Stimulated activated CD4-positive, alpha-beta T cell treated with anti-CD3 and anti-CD28 coated beads, Interleukin-1b, Interleukin-23, amount 100 ng/mL, for 4 hours (primary cell): Measurements from ENCODE around the gene ANKRD11.

Source experiments
- DNase-seq, 2 donors: peaks; one replicate each; pipeline ENCODE4 v3.0.0-alpha.2; 2020; ENCODE audit warnings: low read depth in 2 of 2

The ANKRD11 gene

DNA sequence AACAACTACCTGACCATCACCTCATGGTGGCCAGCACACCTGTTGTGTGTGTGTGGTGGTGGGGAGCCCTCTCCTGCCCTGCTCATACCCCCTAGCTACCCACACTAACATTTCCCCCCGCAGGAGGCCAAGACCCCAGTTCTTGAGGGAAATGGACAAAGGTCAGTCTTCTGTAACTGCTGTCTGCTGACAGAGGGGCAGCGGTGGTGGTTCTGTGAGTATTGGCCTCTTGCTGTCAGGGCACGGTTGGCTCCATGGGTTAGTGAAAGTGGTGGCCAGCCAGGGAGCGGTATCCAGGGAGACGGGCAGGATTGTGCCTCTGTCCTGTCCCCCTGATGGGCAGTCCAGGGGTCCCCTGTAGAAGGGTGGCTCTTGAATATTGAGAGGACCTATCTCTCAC, 246.7 kb downstream of the ANKRD11 start:
- DNase-seq: no peak

DNA sequence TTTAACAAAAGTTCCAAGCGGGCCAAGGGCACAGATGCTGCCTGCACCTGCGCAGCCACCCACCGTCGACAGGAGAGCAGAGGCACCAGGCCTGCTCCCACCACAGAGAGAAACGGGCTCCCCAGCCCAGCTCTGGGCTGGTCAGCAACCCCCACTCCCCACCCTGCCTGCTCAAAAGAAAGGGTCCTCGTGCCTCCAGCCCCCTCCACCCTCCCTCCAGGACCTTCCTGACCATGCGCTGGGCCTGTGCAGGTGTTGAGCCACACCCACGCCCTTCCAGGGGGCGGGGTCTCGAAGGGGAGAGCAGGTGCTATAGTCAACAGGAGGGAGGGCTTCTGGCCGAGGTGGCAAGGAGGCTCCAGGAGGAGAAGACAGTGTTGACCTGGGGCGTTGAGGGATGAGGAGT, 247.6 kb downstream of the ANKRD11 start:
- DNase-seq: no peak

DNA sequence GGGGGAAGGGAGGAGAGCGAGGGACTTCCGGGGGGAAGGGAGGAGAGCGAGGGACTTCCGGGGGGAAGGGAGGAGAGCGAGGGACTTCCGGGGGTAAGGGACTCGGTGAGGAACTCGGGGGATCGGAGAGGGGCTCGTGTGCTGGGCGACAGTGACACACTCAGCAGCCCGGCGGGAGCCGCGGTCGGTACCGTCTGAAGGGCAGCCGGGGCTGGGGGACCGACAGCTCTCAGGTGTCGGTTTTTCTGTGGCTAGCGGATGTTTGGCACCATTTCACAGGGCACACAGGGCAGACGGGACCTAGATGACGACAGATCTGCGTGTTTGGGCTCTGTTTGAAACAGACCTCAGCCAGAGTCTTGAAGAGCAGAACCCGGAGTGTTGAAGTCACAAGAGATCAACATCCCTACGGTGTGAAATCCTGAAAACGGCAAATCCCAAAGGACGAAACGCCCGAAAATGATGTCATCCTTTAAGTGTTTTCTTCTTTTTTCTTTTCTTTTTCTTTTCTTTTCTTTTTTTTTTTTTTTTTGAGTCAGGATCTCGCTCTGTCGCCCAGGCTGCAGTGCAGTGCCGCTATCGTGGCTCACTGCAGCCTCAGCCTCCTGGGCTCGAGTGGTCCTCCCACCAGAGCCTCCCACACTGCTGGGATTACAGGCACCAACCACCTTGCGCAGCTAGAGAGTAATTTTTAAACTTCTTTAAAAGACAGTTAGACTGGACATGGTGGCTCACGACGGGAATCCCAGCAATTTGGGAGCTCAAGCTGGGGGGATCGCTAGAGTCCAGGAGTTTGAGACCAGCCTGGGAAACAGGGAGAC, 249.0 kb downstream of the ANKRD11 start:
- DNase-seq: peak; percentile 52 to 55

DNA sequence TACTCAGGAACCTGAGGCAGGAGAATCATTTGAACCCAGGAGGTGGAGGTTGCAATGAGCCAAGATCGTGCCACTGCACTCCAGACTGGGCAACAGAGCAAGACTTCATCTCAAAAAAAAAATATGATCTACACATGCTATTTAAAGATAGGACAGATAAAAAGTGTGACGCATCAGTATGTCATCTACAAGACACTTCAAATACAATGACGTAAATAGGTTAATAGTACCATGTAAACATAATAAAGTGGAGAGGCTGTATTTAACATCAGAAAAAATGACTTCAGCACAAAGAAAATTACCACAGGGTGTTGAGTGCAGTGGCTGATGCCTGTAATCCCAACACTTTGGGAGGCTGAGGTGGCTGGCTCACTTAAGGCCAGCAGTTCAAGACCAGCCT, 252.6 kb downstream of the ANKRD11 start:
- no peak for DNase-seq

DNA sequence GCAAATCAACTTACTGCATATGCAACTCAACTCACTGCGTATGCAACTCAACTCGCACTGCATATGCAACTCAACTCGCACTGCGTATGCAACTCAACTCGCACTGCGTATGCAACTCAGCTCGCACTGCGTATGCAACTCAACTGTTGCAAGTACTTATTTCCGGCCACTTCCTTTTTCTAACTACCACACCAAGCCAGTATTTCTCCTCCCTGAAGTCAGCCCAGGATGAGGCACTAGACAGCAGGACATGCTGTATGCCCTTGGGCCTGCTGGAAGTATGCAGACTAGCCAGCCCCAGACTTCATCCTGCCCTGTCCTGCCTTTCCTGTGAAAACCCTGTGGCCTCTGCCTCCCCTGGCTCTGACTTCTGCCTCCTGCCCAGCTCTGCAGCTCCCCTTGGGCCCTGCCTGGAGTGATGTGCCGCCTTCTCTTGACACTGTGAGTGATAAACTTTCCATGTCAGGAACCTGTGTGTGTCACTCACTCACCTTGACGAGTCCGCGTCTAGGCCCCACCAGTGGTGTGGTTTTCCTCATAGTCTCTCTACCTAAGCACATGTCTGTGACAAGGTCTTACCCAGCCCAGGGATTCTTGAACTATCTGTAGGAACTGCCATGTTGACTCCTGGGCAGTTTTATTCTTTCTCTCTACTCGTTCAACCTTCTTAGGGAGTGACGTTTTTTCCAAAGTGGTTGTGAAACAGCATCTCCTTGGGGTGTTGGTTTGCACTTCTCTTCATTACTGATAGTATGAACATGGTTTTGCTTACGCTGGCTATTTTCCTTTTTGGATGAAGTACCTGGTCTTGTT, 256.5 kb downstream of the ANKRD11 start:
- no peak for DNase-seq

DNA sequence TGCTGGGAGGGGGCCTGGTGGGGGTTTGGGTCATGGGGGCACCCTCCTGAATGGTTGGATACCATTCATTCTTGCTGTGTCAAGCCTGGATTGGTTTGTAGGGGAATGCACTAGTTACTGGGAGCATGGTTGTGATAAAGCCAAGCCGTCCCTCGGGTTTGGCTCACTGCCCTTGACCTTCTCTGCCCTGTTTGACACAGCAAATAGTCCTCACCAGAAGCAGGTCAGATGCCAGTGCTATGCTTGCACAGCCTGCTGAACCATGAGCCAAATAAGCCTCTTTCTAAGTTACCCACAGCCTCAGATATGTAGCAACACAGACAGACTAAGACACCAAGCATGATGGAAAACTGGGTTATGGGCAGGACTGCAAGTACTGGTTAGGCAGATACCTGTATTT, 258.3 kb downstream of the ANKRD11 start:
- no peak for DNase-seq

DNA sequence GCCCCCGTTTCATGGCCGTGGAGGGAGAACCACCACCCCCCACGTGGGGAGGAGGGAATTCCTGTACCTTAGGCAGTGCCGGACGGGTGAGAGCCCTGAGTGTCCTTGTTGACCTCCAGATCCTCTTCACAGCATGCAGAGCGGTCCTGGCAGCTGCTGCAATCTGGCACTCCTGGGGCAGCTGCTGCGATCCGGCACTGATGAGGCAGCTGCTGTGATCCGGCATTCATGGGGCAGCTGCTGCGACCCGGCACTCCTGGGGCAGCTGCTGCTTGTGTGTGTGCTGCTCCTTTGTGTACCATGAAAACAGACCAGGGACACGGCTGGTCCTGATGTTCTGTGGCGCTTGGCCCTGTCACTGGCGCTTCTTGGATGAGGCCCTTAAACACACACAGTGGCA, 260.1 kb downstream of the ANKRD11 start:
- no peak for DNase-seq

DNA sequence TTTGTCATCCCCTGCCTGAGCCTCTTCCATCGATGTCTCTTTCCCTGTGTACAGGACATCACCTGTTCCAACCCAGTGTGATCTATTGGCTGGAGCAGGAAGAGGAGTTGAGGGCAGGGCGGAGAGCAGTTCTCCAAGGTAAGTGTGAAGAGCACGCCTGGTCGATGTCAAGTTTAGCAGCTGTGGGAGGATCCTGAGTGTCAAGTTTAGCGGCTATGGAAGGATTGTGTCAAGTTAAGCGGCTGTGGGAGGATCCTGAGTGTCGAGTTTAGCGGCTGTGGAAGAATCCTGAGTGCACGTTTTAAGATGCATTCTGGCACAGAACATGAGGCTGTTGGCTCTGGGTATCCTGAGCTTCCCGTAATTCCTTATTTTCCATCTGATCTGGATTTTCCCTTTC, 265.7 kb downstream of the ANKRD11 start:
- DNase-seq: no peak

DNA sequence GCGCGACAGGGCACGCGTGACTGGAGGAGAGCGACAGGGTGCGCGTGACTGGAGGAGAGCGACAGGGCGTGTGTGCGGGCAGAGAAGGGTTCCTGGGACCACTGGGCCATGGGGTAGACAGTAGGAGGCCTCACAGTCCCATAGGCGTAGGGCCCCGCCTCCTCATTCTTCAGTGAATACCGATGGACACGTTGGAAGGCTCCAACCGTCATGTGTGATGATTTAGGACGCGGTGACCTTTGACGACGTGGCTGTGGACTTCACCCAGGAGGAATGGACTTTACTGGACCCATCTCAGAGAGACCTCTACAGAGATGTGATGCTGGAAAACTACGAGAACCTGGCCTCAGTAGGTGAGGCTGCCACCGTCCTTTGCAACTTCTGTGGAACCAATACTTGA, 267.4 kb downstream of the ANKRD11 start:
- no peak for DNase-seq

DNA sequence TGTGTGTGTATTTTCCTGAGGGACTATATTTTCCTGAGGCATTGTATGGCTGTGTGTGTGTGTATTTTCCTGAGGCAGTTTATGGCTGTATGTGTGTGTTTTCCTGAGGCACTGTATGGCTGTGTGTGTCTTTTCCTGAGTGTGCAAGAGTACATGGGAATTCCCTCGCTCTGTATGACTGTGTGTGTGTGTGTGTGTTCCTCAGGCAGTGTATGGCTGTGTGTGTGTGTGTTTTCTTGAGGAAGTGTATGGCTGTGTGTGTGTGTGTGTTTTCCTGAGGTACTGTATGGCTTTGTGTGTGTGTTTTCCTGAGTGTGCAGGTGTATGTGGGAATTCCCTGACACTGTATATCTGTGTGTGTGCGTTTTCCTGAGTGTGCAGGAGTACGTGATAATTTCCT, 268.8 kb downstream of the ANKRD11 start:
- no peak for DNase-seq

DNA sequence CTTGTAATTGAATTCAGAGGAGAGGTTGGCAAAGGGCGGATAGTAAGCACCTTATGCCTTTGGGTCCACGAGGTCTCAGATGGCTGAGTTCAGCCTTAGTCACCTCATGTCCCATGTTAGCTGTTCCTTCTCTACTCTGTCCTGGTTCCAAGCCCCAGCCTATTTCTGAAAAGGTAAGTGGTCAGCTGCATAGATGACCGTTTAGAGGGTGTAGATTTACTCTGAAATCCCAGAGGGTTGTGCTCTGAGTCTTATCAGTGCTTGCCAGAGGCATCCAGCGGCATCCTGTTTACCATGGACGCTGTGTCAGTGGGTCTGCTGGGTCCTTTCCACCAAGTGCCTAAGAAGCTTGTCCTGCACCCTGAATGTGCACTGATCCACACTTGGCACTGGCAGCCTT, 271.0 kb downstream of the ANKRD11 start:
- DNase-seq: no peak
